SH-SY5Y (cell line): ENCODE data around the gene COL25A1.

Source experiments
- GATA2 ChIP-seq: IDR thresholded peaks from 2 replicates; pipeline ENCODE4 v1.6.1; 2011; ENCODE audit warnings: mild to moderate bottlenecking, low read depth, low read length
- GATA3 ChIP-seq: IDR thresholded peaks from 2 replicates; pipeline ENCODE4 v1.6.1; 2011; ENCODE audit warnings: low read depth, mild to moderate bottlenecking, low read length, moderate library complexity

DNA sequence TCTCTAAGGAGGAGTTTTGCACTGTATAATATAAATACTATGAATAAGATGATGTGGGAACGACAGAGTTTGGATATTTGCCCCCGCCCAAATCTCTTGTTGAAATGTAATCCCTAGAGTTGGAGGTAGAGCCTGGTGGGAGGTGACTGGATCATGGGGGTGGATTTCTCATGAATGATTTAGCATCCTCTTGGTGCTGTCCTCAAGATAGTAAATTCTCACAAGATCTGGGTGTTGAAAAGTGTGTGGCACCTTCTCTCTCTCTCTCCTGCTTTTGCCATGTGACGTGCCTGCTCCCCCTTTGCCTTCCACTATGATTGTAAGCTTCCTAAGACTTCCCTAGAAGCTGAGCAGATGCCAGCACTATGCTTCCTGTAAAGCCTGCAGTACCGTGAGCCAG, 298.0 kb downstream of the COL25A1 start:
- no peak for TF ChIP-seq GATA2
- TF ChIP-seq GATA3: no peak
